Keratinocyte (primary cell): Measurements from ENCODE around the gene ASS1. TPM values are rescaled to one million over a fixed set of nuclear protein-coding genes. Genes with fewer than 3 reads are reported as not detected.

ENCODE experiments used
- DNase-seq: peaks from one replicate; pipeline ENCODE4 v3.0.0-alpha.2; 2011; ENCODE audit warnings: low read depth, missing footprints, low spot score
- FAIRE-seq: peaks from 2 replicates; lab custom pipeline; 2011; peaks lifted over from hg19 to GRCh38; lab: Jason Lieb, UNC
- H2AFZ ChIP-seq: 2 replicates; pipeline ENCODE4 v1.6.0; 2012; ENCODE audit warnings: low read length, control low read depth, inconsistent platforms; ENCODE audit not compliant: control insufficient read depth
- H3K27ac ChIP-seq: 2 replicates; pipeline ENCODE4 v1.5.1; 2011; ENCODE audit warnings: low read length; ENCODE audit not compliant: control insufficient read depth, insufficient read depth
- H3K27me3 ChIP-seq: 3 replicates; pipeline ENCODE4 v1.6.0; 2011; ENCODE audit warnings: low read length; ENCODE audit not compliant: control insufficient read depth, insufficient read depth; ENCODE audit errors: extremely low read depth
- H3K36me3 ChIP-seq, 2 experiments: 2 replicates in 1 of 2; 3 replicates in 1 of 2; pipeline ENCODE4 v1.5.1; 2011; ENCODE audit warnings: low read length in 2 of 2, mild to moderate bottlenecking in 1 of 2; ENCODE audit not compliant: control insufficient read depth in 2 of 2, insufficient read depth in 2 of 2; ENCODE audit errors: extremely low read depth in 1 of 2
- H3K4me1 ChIP-seq: 3 replicates; pipeline ENCODE4 v1.5.1; 2011; ENCODE audit warnings: low read length; ENCODE audit not compliant: control insufficient read depth, insufficient read depth; ENCODE audit errors: extremely low read depth
- H3K4me2 ChIP-seq: 3 replicates; pipeline ENCODE4 v1.6.0; 2011; ENCODE audit warnings: low read depth, low read length; ENCODE audit not compliant: control insufficient read depth, insufficient read depth; ENCODE audit errors: extremely low read depth
- H3K4me3 ChIP-seq, 3 experiments: fragments of 200-600 bp in 1 of 3; sonication (generic) in 1 of 3; 2 replicates in 2 of 3; 3 replicates in 1 of 3; pipeline ENCODE4 v1.5.1; 2011 to 2016; ENCODE audit warnings: low read length in 3 of 3, mild to moderate bottlenecking in 3 of 3, control low read depth in 2 of 3, inconsistent platforms in 1 of 3, low read depth in 1 of 3, mixed read lengths in 1 of 3, mixed run types in 1 of 3, moderate library complexity in 1 of 3; ENCODE audit not compliant: control insufficient read depth in 2 of 3, insufficient read depth in 2 of 3; ENCODE audit errors: extremely low read depth in 1 of 3
- H3K79me2 ChIP-seq: 2 replicates; pipeline ENCODE4 v1.6.0; 2012; ENCODE audit warnings: low read length; ENCODE audit not compliant: control insufficient read depth, insufficient read depth
- H3K9ac ChIP-seq: 3 replicates; pipeline ENCODE4 v1.6.0; 2011; ENCODE audit warnings: low read length; ENCODE audit not compliant: control insufficient read depth, insufficient read depth; ENCODE audit errors: extremely low read depth
- H3K9me1 ChIP-seq: 3 replicates; pipeline ENCODE4 v1.6.0; 2011; ENCODE audit warnings: low read length; ENCODE audit not compliant: control insufficient read depth, insufficient read depth; ENCODE audit errors: extremely low read depth
- H3K9me3 ChIP-seq: 2 replicates; pipeline ENCODE4 v1.5.1; 2012; ENCODE audit warnings: low read depth, low read length; ENCODE audit not compliant: control insufficient read depth
- H4K20me1 ChIP-seq: 3 replicates; pipeline ENCODE4 v1.6.0; 2011; ENCODE audit warnings: low read length; ENCODE audit not compliant: control insufficient read depth, insufficient read depth; ENCODE audit errors: extremely low read depth
- CTCF ChIP-seq, 3 experiments: IDR thresholded peaks in 1 of 3; conservative IDR thresholded peaks in 1 of 3; optimal IDR thresholded peaks in 1 of 3; 2 replicates in 2 of 3; 3 replicates in 1 of 3; pipeline versions ENCODE3 to v1.5.1; 2011; ENCODE audit warnings: low read length in 3 of 3, mild to moderate bottlenecking in 3 of 3, moderate library complexity in 2 of 3, control low read depth in 1 of 3, inconsistent platforms in 1 of 3; ENCODE audit not compliant: insufficient read depth in 2 of 3; ENCODE audit errors: extremely low read depth in 1 of 3
- EZH2 ChIP-seq: IDR thresholded peaks from one replicate; pipeline ENCODE4 v1.6.1; 2012; ENCODE audit warnings: inconsistent platforms, mild to moderate bottlenecking, low read length, moderate library complexity
- dilution Hi-C: fragments of 300-500 bp; cut with MboI; formaldehyde crosslinking; loops from one replicate; pipeline ENCODE4 v1.7.0; 2020; ENCODE audit warnings: low sequenced_read_pairs; ENCODE audit not compliant: extremely low pct_ligation_motif_present
- polyA plus RNA-seq, 5 experiments: library from polyadenylated mRNA; depleted of rRNA in 3 of 5; stranded (reverse) in 3 of 5; stranded (forward) in 1 of 5; unstranded in 1 of 5; fragments of >200 nt; gene quantifications; 1 replicate in 1 of 5; 2 replicates in 3 of 5; 3 replicates in 1 of 5; pipeline versions ENCODE4 v1.2.1 to v1.2.3, GENCODE V29; 2011 to 2012; ENCODE audit warnings: missing spikeins in 2 of 5, low read depth in 1 of 5, low replicate concordance in 1 of 5

The ASS1 gene
- polyA plus RNA-seq, 1 donor (not counting 4 experiments of a cell fraction or from before 2014, with no cell fraction given), result 52.4 TPM

DNA sequence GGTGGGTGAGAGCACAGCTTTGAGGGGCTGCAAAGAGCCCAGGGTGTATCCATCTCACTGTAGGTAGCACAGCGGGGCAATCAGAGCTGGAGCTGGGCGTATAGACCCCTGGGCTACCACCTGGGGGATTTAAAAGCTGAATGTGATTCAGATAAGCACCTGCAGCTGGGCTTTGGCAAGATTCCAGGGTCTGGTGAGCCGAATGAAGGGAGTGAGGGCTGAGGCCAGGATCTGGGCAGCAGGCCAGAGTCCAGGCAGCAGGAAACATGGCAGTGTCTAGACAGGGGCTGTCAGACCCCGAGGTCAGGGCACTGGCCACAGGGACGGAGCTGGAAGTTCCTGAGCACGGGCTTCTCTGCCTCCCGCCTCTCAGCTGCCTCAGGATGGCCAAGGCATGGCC, 8.7 kb downstream of the ASS1 start:
- DNase-seq (no peak), FAIRE-seq (no peak)
- H3K4me3 ChIP-seq, result no peak overlapping the region
- H3K27ac ChIP-seq, result no peak overlapping the region
- peaks cover 16% of the 10 kb centered on the region for H3K4me1 ChIP-seq
- H4K20me1 ChIP-seq, result peaks cover 2% of the 10 kb centered on the region
- H3K4me2 ChIP-seq, result no peak overlapping the region
- no peak overlapping the region for H3K9ac ChIP-seq
- H3K9me1 ChIP-seq, result no peaks in the 10 kb centered on the region
- H3K79me2 ChIP-seq, result no peaks in the 10 kb centered on the region
- no peaks in the 10 kb centered on the region for H3K9me3 ChIP-seq
- no peak overlapping the region for H2AFZ ChIP-seq
- no peaks in the 10 kb centered on the region for H3K36me3 ChIP-seq
- dilution Hi-C loops, result no loop called here
- no peak for TF ChIP-seq CTCF (optimal IDR thresholded peaks at IDR 0.05 in 1 of 3, IDR thresholded peaks at IDR 0.05 in 1 of 3, conservative IDR thresholded peaks at IDR 0.05 in 1 of 3; ENCODE audit: extremely low read depth in 1 of 3, insufficient read depth in 2 of 3, low read length in 3 of 3)
- no peak for TF ChIP-seq EZH2
- peaks cover 19% of the 10 kb centered on the region for H3K27me3 ChIP-seq

DNA sequence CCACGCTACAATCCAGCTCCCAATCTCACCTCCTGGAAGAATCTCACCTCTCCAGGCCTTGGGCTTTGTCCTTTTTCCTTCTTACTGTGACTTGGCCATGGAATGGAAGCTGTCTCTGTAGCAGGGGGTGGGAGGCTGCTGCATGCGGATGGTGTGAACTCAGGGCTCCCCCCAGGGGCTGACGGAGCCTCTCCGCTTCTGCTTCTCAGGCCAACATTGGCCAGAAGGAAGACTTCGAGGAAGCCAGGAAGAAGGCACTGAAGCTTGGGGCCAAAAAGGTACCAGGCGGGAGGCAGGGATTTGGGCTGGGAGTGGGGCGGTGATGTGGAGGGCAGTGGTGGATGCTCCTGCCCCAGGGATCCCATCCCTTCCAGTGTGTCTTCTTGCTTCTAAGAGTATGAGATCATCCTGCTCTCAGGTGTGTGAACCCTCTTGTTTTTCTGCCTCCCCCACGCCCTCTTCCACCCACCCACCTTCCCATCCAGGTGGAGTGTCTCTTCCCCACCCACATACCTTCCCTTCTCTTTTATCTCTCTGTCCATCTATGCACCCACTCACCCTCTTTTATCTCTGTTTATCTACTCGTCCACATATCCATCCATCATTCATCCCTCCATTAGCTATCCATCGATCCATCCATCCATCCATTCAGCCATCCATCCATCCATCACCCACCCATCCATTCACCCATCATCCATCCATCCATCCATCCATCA, 9.5 kb downstream of the ASS1 start:
- TF ChIP-seq EZH2 (no peak), CTCF (optimal IDR thresholded peaks at IDR 0.05 in 1 of 3, IDR thresholded peaks at IDR 0.05 in 1 of 3, conservative IDR thresholded peaks at IDR 0.05 in 1 of 3; ENCODE audit: extremely low read depth in 1 of 3, insufficient read depth in 2 of 3, low read length in 3 of 3) (no peak)
- no peak overlapping the region for H3K4me3 ChIP-seq
- H3K4me2 ChIP-seq, result no peak overlapping the region
- H3K79me2 ChIP-seq, result no peaks in the 10 kb centered on the region
- no peak overlapping the region for H3K9ac ChIP-seq
- H2AFZ ChIP-seq, result no peak overlapping the region
- H3K4me1 ChIP-seq, result peaks cover 15% of the 10 kb centered on the region
- H3K27ac ChIP-seq, result no peak overlapping the region
- dilution Hi-C loops, result no loop called here
- peaks cover 4% of the 10 kb centered on the region for H4K20me1 ChIP-seq
- DNase-seq, result no peak
- H3K36me3 ChIP-seq, result no peaks in the 10 kb centered on the region
- no peaks in the 10 kb centered on the region for H3K9me1 ChIP-seq
- peaks cover 20% of the 10 kb centered on the region for H3K27me3 ChIP-seq
- FAIRE-seq, result no peak
- no peaks in the 10 kb centered on the region for H3K9me3 ChIP-seq
